ENCODE measurements around the gene B3GNT7. TPM values are rescaled to one million over a fixed set of nuclear protein-coding genes. Genes with fewer than 3 reads are reported as not detected.

Gene B3GNT7
- total RNA-seq, 1 experiment from 2014 or later, result 6.1 TPM

GRCh38 chr2:231371430-231372054, 24.0 kb upstream of the B3GNT7 start:
- peaks cover 0 to 5% of the 10 kb centered on the region in 2 experiments; a peak in 1 of 4 replicates for H3K4me1 ChIP-seq (ENCODE audit: control insufficient read depth in 1 of 2, insufficient read depth in 2 of 2, low read length in 2 of 2)
- H3K36me3 ChIP-seq (ENCODE audit: control insufficient read depth in 1 of 2, insufficient read depth in 2 of 2, low read length in 2 of 2), result no peaks in the 10 kb centered on the region
- no peak for TF ChIP-seq MAX (IDR thresholded peaks at IDR 0.05)
- no peak for TF ChIP-seq CEBPB (IDR thresholded peaks at IDR 0.05; ENCODE audit: low read depth)
- TF ChIP-seq CTCF (IDR thresholded peaks at IDR 0.05 in 2 of 3, conservative IDR thresholded peaks at IDR 0.05 in 1 of 3; ENCODE audit: borderline replicate concordance in 1 of 3, insufficient read depth in 1 of 3, low read depth in 2 of 3, low read length in 2 of 3), result no peak
- TF ChIP-seq ELF1 (IDR thresholded peaks at IDR 0.05; ENCODE audit: borderline replicate concordance, low read depth), result no peak
- no peak for TF ChIP-seq EZH2phosphoT487 (IDR thresholded peaks at IDR 0.05; ENCODE audit: borderline replicate concordance)
- TF ChIP-seq ZFX (IDR thresholded peaks at IDR 0.05), result no peak
- TF ChIP-seq EGR1 (IDR thresholded peaks at IDR 0.05; ENCODE audit: low read depth), result no peak
- TF ChIP-seq CBX3 (IDR thresholded peaks at IDR 0.05; ENCODE audit: low read depth), result no peak
- TF ChIP-seq POLR2AphosphoS5 (IDR thresholded peaks at IDR 0.05; ENCODE audit: low read depth, low read length), result no peak
- no peak for TF ChIP-seq SP1 (IDR thresholded peaks at IDR 0.05; ENCODE audit: low read depth)
- no peak for TF ChIP-seq ZNF274 (IDR thresholded peaks at IDR 0.05; ENCODE audit: low read depth, low read length)
- TF ChIP-seq TCF7L2 (IDR thresholded peaks at IDR 0.05; ENCODE audit: borderline replicate concordance, extremely low read depth, insufficient read depth, insufficient read length), result no peak
- no peak for TF ChIP-seq JUND (IDR thresholded peaks at IDR 0.05)
- TF ChIP-seq ZBTB33 (IDR thresholded peaks at IDR 0.05; ENCODE audit: extremely low read depth, insufficient replicate concordance, low read length), result no peak
- TF ChIP-seq REST (IDR thresholded peaks at IDR 0.05; ENCODE audit: low read depth), result no peak
- TF ChIP-seq FOSL1 (IDR thresholded peaks at IDR 0.05; ENCODE audit: low read depth), result no peak
- TF ChIP-seq EZH2 (IDR thresholded peaks at IDR 0.05), result no peak
- no peak for TF ChIP-seq RAD21 (IDR thresholded peaks at IDR 0.05; ENCODE audit: low read depth)
- no peak for TF ChIP-seq YY1 (IDR thresholded peaks at IDR 0.05; ENCODE audit: extremely low read depth, insufficient replicate concordance, low read depth, low read length)
- no peaks in the 10 kb centered on the region for H3K9me2 ChIP-seq (ENCODE audit: insufficient read depth)
- RAD21 ChIA-PET (ENCODE audit: low non-redundant PET in 1 of 2, low total read pairs in 2 of 2, uncharacterized antibody in 2 of 2, unreplicated experiment in 2 of 2), result no interaction called here
- no TSS peak for BruUV-seq (replicated peaks)
- no peak overlapping the region for H3K4me3 ChIP-seq (replicated peaks in 1 of 2; ENCODE audit: low read depth in 1 of 2, low read length in 2 of 2)
- H3K9me3 ChIP-seq (ENCODE audit: control insufficient read depth in 1 of 2, insufficient read depth in 1 of 2, low read depth in 1 of 2, low read length in 2 of 2), result no peaks in the 10 kb centered on the region
- CTCF ChIA-PET, result no interaction called here
- H3K4me2 ChIP-seq (ENCODE audit: low read length), result no peak overlapping the region
- H3K27ac ChIP-seq (ENCODE audit: low read depth, low read length), result no peak overlapping the region
- no peaks in the 10 kb centered on the region for H3K79me2 ChIP-seq (ENCODE audit: insufficient read depth, low read length)
- intact Hi-C loops (cut with micrococcal nuclease), result no loop called here
- no peaks in the 10 kb centered on the region for H3K27me3 ChIP-seq (ENCODE audit: insufficient read depth, low read length)
- no peak overlapping the region for H2AFZ ChIP-seq (ENCODE audit: low read depth, low read length, poor library complexity, severe bottlenecking)
- no peak for DNase-seq (ENCODE audit: low read depth, low spot score)
- H4K20me1 ChIP-seq (ENCODE audit: insufficient read depth), result no peaks in the 10 kb centered on the region
- POLR2A ChIA-PET, result no interaction called here
- H3K9ac ChIP-seq (ENCODE audit: low read length), result no peak overlapping the region
- no peak for ATAC-seq
